HG03025 (cell line): ENCODE data around the gene CNPY1.

ENCODE experiments used
- ATAC-seq: cut with Tn5 transposase; IDR thresholded peaks from one replicate; pipeline ENCODE4 v1.9.1; 2021; ENCODE audit warnings: mild to moderate bottlenecking, moderate library complexity; ENCODE audit not compliant: unreplicated experiment, low FRiP score

CNPY1 gene

GRCh38 chr7:155470686-155471638, 75.4 kb downstream of the CNPY1 start:
- no peak for ATAC-seq

- no peak for ATAC-seq
Measured at GRCh38 chr7:155470186-155470487, 76.2 kb downstream of the CNPY1 start.

- ATAC-seq, result no peak
Measured at GRCh38 chr7:155469311-155470185, 76.8 kb downstream of the CNPY1 start.

DNA sequence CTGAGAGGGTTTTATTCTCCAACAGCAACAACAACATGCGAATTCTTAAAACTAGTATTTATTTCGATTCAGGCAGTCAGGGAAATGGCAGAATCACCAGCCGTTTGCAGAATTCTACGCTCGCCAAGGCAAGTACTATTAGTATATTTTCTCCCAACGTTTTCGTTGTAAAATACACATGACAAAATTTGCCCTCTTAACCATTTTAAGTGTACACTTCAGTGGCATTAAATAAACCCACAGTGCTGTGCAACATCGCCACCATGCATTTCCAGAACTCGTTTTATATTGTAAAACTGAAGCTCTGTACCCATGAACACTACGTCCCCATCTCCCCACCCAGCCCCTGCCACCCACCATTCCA, 77.6 kb downstream of the CNPY1 start:
- ATAC-seq, result no peak

DNA sequence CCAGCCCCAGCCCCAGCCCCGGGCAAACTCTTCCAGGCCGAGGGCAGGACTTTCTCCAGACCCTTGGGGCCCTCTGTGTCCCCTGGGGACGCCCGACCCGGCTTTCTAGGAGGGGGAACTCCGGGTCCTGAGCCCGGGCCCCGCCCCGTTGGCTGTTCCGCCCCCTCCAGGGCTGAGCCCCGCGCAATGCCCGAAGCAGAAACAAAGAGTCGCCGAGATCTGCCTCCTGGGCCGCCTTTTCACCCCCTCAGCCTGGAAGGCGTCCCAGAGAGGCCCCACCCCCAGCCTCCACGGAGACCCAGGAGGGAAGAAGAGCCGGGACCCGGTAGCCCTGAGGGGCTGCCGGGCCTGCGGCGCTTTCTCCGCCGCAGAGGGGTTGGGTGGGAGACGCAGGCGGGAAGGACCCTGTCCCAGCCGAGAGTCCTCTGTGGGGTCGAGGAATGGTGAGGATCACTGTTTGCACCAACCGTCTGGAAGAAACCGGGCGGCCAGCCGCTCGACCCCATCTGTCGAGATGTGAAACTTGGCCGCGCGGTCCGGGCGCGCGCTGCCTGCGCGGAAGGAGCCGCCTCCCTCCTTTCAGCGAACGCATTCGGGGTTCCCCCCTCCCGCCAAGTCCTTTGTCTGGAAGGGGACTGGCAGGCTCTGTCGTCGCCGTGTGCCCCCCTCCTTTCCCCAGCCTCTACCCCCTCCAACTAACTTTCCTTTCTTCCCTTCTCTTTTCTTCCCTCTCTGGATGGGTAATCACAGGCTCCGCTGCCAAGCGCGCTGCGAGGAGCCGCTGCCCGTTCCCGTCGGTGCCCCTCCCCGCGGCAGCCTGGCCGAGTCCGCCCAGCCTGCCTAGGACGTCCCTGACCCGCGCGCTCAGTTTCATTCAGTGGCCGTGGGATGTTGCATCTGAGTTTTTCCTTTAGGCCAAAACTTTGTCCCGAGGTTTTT, 78.2 kb downstream of the CNPY1 start:
- ATAC-seq, result no peak

GRCh38 chr7:155466814-155467733, 79.3 kb downstream of the CNPY1 start:
- no peak for ATAC-seq

DNA sequence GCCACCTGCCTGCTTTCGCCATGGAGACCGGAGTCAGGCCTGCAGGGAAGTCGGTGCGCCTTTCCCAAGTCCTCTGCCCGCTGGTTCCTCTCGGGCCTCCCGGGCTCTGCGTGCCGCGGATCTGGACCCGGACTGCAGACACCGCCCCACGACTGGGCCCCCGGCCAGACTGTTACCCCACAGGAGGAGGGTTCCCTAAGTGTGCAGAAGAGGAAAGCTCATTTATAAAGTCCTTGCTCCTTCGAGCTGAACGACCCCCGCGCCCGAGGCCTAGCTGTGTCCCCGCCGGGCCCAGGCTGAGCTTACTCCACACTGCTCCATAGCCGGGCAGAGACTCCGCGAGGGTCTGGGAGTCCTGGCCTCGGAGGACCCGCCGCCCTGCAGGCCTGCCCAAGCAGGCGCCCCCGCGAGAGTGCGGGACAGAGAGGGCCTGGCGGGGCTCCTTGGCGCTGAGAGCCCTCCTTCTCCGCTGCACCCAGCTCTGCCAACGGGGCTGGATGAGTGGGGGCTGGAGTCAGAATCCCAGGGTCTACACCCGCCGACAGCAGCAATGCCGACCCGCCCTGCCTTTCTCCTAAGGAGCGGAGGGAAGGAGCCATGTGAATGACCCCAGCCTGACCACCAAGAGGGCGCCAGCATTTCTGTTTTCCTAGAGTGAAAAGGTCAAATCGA, 80.1 kb downstream of the CNPY1 start:
- no peak for ATAC-seq

- ATAC-seq, result no peak
Measured at GRCh38 chr7:155465761-155466141, 80.6 kb downstream of the CNPY1 start.

GRCh38 chr7:155464948-155465739, 81.2 kb downstream of the CNPY1 start:
- no peak for ATAC-seq

DNA sequence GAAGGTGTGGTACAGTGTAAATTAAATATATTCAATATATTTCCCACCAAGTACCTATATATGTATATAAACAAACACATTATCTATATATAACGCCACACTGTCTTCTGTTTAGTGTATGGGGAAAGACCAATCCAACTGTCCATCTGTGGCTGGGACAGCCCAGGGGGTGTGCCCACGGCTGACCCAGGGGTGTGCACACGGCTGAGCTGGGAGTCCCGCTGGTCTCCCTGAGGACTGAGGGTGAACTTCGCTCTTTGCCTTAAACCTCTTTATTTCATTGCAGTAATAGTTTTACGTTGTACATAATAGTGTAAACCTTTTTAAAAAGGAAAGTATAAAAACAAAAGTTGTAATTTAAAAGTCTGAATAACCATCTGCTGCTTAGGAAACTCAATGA, 82.2 kb downstream of the CNPY1 start:
- ATAC-seq, result no peak

DNA sequence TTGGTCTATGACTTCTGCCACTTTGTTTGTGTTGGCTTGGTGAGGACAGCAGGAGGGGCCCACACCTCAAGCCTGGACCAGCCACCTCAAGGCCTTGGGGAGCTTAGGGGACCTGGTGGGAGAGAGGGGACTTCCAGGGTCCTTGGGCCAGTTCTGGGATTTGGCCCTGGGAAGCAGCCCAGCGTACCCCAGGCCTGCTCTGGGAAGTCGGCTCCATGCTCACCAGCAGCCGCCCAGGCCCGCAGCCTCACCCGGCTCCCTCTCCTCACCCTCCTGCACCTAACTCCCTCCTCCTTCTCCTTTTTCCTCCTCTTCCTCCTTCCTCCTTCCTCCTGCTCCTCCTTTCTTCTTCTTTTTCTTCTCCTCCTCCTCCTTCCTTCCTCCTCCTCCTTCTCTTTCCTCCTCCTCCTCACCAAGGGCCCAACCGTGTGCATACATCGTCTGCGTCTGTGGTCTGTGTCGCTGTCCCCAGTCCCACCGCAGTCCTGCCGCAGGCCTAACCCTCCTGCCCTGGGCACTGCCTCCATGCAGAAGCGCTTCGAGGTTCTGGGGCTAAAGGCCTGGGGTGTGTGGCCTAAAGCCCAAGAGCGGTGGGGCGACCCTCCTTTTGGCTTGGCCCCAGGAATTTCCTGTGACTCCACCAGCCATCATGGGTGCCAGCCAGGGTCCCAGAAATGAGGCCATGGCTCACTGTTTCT, 83.1 kb downstream of the CNPY1 start:
- no peak for ATAC-seq

- ATAC-seq, result no peak
Measured at GRCh38 chr7:155462163-155462735, 84.1 kb downstream of the CNPY1 start.

- ATAC-seq, result no peak
Measured at GRCh38 chr7:155461631-155462030, 84.7 kb downstream of the CNPY1 start.

DNA sequence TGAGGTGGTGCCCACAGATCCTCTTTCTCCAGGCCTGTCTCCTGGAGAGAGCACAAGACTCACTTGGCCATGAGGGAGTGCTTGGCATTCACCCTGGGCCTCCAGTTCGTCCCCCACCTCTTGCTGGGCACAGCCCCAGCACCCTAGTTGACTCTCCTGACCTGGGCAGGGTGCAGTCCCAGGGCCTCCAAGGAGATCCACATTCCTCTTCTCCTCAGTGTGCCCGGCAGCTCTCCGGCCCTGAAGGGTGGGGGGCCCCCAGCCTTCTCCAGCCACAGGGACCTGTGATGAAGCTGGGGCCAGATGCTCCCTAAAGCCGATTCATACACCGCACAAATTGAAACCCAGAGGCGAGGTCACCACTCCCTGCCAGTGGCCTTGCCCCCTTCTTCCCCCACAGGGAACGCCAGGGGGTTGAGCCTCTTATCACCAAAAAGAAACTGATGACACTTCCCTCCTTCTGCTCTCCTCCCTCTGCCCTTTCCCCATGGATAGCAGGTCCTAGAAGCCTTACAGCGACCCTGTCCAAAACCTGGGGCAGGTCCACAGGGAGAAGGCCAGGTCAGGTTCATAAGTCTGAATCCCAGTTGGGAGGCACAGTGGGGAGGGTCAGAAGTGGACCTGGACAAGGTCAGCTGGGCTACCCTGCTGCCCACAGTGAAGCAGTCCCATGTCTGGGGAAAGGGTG, 85.3 kb downstream of the CNPY1 start:
- no peak for ATAC-seq

- no peak for ATAC-seq
Measured at GRCh38 chr7:155459700-155460461, 86.5 kb downstream of the CNPY1 start.
